Astrocyte (in vitro differentiated cells and primary cell): ENCODE data around the gene AP5M1.

Experiments used
- CTCF ChIP-seq: IDR thresholded peaks from 2 replicates; pipeline ENCODE4 v1.5.1; 2011; ENCODE audit warnings: low read depth, mild to moderate bottlenecking, inconsistent platforms, low read length, moderate library complexity; ENCODE audit not compliant: insufficient read depth
- EZH2 ChIP-seq: IDR thresholded peaks from 2 replicates; pipeline ENCODE4 v1.6.1; 2012; ENCODE audit warnings: mild to moderate bottlenecking, low read length, inconsistent platforms; ENCODE audit not compliant: insufficient read depth

- TF ChIP-seq CTCF (no peak), EZH2 (no peak)
Measured at GRCh38 chr14:57254884-57255283, 13.9 kb upstream of the AP5M1 start.
